SK-N-MC (cell line): ENCODE data around the gene MED31.

Experiments
- DNase-seq: peaks from one replicate; pipeline ENCODE4 v3.0.0-alpha.2; 2011; ENCODE audit warnings: low read depth, low spot score
- H3K27ac ChIP-seq: fragments of 200-600 bp; sonication (generic); 2 replicates; pipeline ENCODE4 v1.5.1; 2016; ENCODE audit warnings: mixed run types
- H3K36me3 ChIP-seq: fragments of 200-600 bp; sonication (generic); 2 replicates; pipeline ENCODE4 v1.6.1; 2017; ENCODE audit warnings: antibody characterized with exemption, low read length, mixed read lengths; ENCODE audit not compliant: insufficient read depth
- H3K4me3 ChIP-seq: fragments of 200-600 bp; sonication (generic); 2 replicates; pipeline ENCODE4 v1.5.1; 2016
- H3K9ac ChIP-seq: fragments of 200-600 bp; sonication (generic); 2 replicates; pipeline ENCODE4 v1.8.0; 2017; ENCODE audit warnings: mixed run types, mixed read lengths; ENCODE audit not compliant: insufficient read length
- H3K9me3 ChIP-seq: fragments of 200-600 bp; sonication (generic); 2 replicates; pipeline ENCODE4 v1.6.1; 2017; ENCODE audit warnings: low read depth, mild to moderate bottlenecking, antibody characterized with exemption, low read length, moderate library complexity, mixed read lengths
- EZH2 ChIP-seq: fragments of 200-600 bp; sonication (generic); IDR thresholded peaks from one replicate; pipeline ENCODE4 v1.6.1; 2017; ENCODE audit warnings: antibody characterized with exemption
- FOXP2 ChIP-seq: optimal IDR thresholded peaks from 2 replicates; pipeline ENCODE3; 2011; ENCODE audit warnings: mild to moderate bottlenecking, moderate library complexity; ENCODE audit not compliant: insufficient read depth; ENCODE audit errors: extremely low read length, control extremely low read depth
- POLR2AphosphoS5 ChIP-seq: IDR thresholded peaks from 2 replicates; pipeline ENCODE4 v1.6.1; 2012; ENCODE audit warnings: mild to moderate bottlenecking, low read depth, low read length, borderline replicate concordance

The MED31 gene

GRCh38 chr17:6654841-6655731, 3.7 kb upstream of the MED31 start:
- TF ChIP-seq EZH2 (no peak), FOXP2 (no peak), POLR2AphosphoS5 (no peak)
- Histone ChIP-seq H3K36me3 (peaks cover 3% of the 10 kb centered on the region; the same call in 1 of the 2 replicates), H3K4me3 (no peak overlapping the region), H3K27ac (no peak overlapping the region), H3K9ac (no peak overlapping the region), H3K9me3 (no peaks in the 10 kb centered on the region)
- no peak for DNase-seq

GRCh38 chr17:6651919-6652452, 581 bp upstream of the MED31 start:
- TF ChIP-seq POLR2AphosphoS5, result no peak
- no peak for TF ChIP-seq FOXP2
- TF ChIP-seq EZH2, result no peak

GRCh38 chr17:6648181-6648580, 3.2 kb downstream of the MED31 start:
- H3K9ac ChIP-seq, result no peak overlapping the region
- no peaks in the 10 kb centered on the region for H3K9me3 ChIP-seq
- TF ChIP-seq FOXP2 (no peak), EZH2 (no peak), POLR2AphosphoS5 (no peak)
- H3K36me3 ChIP-seq, result peaks cover 62% of the 10 kb centered on the region
- H3K27ac ChIP-seq, result no peak overlapping the region
- no peak for DNase-seq
- H3K4me3 ChIP-seq, result no peak overlapping the region

More at GRCh38 chr17:6651919-6652452, 581 bp upstream of the MED31 start:
- no peak for DNase-seq
- H3K27ac ChIP-seq, result no peak overlapping the region
- H3K36me3 ChIP-seq, result peaks cover 32% of the 10 kb centered on the region
- H3K9ac ChIP-seq, result peak overlapping the region; percentile 81
- H3K4me3 ChIP-seq, result peak overlapping the region; percentile 92
- no peaks in the 10 kb centered on the region for H3K9me3 ChIP-seq

- DNase-seq, result no peak
- 0 out of 2 replicates have a peak overlapping the region, but pooled peaks have one; percentile 25 for H3K27ac ChIP-seq
- TF ChIP-seq POLR2AphosphoS5 (no peak), FOXP2 (no peak), EZH2 (no peak)
- H3K9ac ChIP-seq, result no peak overlapping the region
- peaks cover 56% of the 10 kb centered on the region for H3K36me3 ChIP-seq
- no peak overlapping the region for H3K4me3 ChIP-seq
- no peaks in the 10 kb centered on the region for H3K9me3 ChIP-seq
Observed at GRCh38 chr17:6643451-6644125, 7.8 kb downstream of the MED31 start.

- peak overlapping the region; percentile 93; the same call in 1 of the 2 replicates for H3K4me3 ChIP-seq
- no peaks in the 10 kb centered on the region for H3K9me3 ChIP-seq
- TF ChIP-seq EZH2, result no peak
- no peak for DNase-seq
- H3K36me3 ChIP-seq, result peaks cover 46% of the 10 kb centered on the region
- peak overlapping the region; percentile 88 for H3K9ac ChIP-seq
- H3K27ac ChIP-seq, result peak overlapping the region; percentile 16; the same call in 1 of the 2 replicates
Observed at GRCh38 chr17:6642592-6642991, 8.8 kb downstream of the MED31 start.

GRCh38 chr17:6641247-6641863, 10.1 kb downstream of the MED31 start:
- H3K4me3 ChIP-seq, result peak overlapping the region; percentile 93
- TF ChIP-seq EZH2 (no peak), POLR2AphosphoS5 (no peak), FOXP2 (no peak)
- peaks cover 40% of the 10 kb centered on the region for H3K36me3 ChIP-seq
- H3K9me3 ChIP-seq, result no peaks in the 10 kb centered on the region
- peak overlapping the region; percentile 88 for H3K9ac ChIP-seq
- no peak overlapping the region; the same call in 1 of the 2 replicates for H3K27ac ChIP-seq
- DNase-seq, result no peak

- DNase-seq, result peak; percentile 30
- Histone ChIP-seq H3K36me3 (peaks cover 35% of the 10 kb centered on the region), H3K9ac (peak within 1 kb of the TSS; percentile 88), H3K9me3 (no peaks in the 10 kb centered on the region), H3K27ac (peak within 1 kb of the TSS; percentile 68), H3K4me3 (peak within 1 kb of the TSS; percentile 93)
- TF ChIP-seq POLR2AphosphoS5 (peak; percentile 77), FOXP2 (no peak), EZH2 (no peak)
Observed at GRCh38 chr17:6640536-6641246, 10.7 kb downstream of the MED31 start, which contains the start of the genes KIAA0753 and TXNDC17. KIAA0753 (minus strand) TSS chr17:6640711; CDS start chr17:6635103, 5,608 bp downstream. TXNDC17 (plus strand) TSS chr17:6641060; CDS start chr17:6641083, 23 bp downstream.
